ENCODE results near the gene MRAP2.

The MRAP2 gene

GRCh38 chr6:84137989-84138575 lies 104.5 kb downstream of the MRAP2 start:
- DNase-seq, result no peak

- no peak for DNase-seq
Observed at GRCh38 chr6:84139311-84139710, 105.7 kb downstream of the MRAP2 start.
